Neural cell (in vitro differentiated cells): ENCODE results near the gene CYBB. TPM values are rescaled to one million over a fixed set of nuclear protein-coding genes. Genes with fewer than 3 reads are reported as not detected.

Experiments
- H2AFZ ChIP-seq: fragments of 200-600, 300-800 bp; sonication (generic), shearing (Covaris generic); 2 replicates; pipeline ENCODE4 v1.6.0; 2014; ENCODE audit warnings: low read depth, mild to moderate bottlenecking, antibody characterized with exemption, low read length, moderate library complexity
- H3F3A ChIP-seq: fragments of 200-600 bp; shearing (Covaris generic); 2 replicates; pipeline ENCODE4 v1.6.1; 2016; ENCODE audit warnings: mild to moderate bottlenecking, moderate library complexity, mixed read lengths, antibody characterized with exemption, low read length; ENCODE audit not compliant: insufficient read depth, poor library complexity, severe bottlenecking
- H3K27ac ChIP-seq: fragments of 200-600, 300-800 bp; sonication (generic), shearing (Covaris generic); 2 replicates; pipeline ENCODE4 v1.5.1; 2014; ENCODE audit warnings: mild to moderate bottlenecking, low read length, moderate library complexity
- H3K27me3 ChIP-seq: fragments of 300-800, 200-600 bp; sonication (generic), shearing (Covaris generic); 2 replicates; pipeline ENCODE4 v1.6.0; 2014; ENCODE audit warnings: mild to moderate bottlenecking, low read depth, low read length, moderate library complexity; ENCODE audit not compliant: insufficient read depth
- H3K36me3 ChIP-seq: fragments of 300-800, 200-600 bp; sonication (generic), shearing (Covaris generic); 2 replicates; pipeline ENCODE4 v1.5.1; 2014; ENCODE audit warnings: mild to moderate bottlenecking, antibody characterized with exemption, low read length, moderate library complexity; ENCODE audit not compliant: insufficient read depth
- H3K4me2 ChIP-seq: fragments of 300-800, 200-600 bp; sonication (generic), shearing (Covaris generic); 2 replicates; pipeline ENCODE4 v1.6.0; 2014; ENCODE audit warnings: mild to moderate bottlenecking, low read length
- H3K4me3 ChIP-seq: fragments of 300-800, 200-600 bp; sonication (generic), shearing (Covaris generic); 2 replicates; pipeline ENCODE4 v1.5.1; 2014; ENCODE audit warnings: mild to moderate bottlenecking, low read length, moderate library complexity
- H3K79me2 ChIP-seq: fragments of 200-600 bp; shearing (Covaris generic); replicated peaks from 2 replicates; pipeline ENCODE4 v1.6.0; 2014; ENCODE audit warnings: mild to moderate bottlenecking, low read length, moderate library complexity; ENCODE audit not compliant: insufficient read depth
- H3K9ac ChIP-seq: fragments of 300-800, 200-600 bp; sonication (generic), shearing (Covaris generic); 2 replicates; pipeline ENCODE4 v1.6.1; 2016; ENCODE audit warnings: mild to moderate bottlenecking, low read length, mixed read lengths
- H3K9me2 ChIP-seq: fragments of 200-600 bp; shearing (Covaris generic); 2 replicates; pipeline ENCODE4 v1.6.1; 2016; ENCODE audit warnings: mild to moderate bottlenecking, low read length, mixed read lengths; ENCODE audit not compliant: insufficient read depth
- H3K9me3 ChIP-seq: fragments of 200-600, 300-800 bp; sonication (generic), shearing (Covaris generic); 2 replicates; pipeline ENCODE4 v1.6.1; 2016; ENCODE audit warnings: mild to moderate bottlenecking, mixed run types, low read length, moderate library complexity, mixed read lengths
- H4K20me1 ChIP-seq: fragments of 200-600 bp; shearing (Covaris generic); 2 replicates; pipeline ENCODE4 v1.6.1; 2016; ENCODE audit warnings: mild to moderate bottlenecking, mixed run types; ENCODE audit not compliant: insufficient read depth
- EP300 ChIP-seq: fragments of 450-650 bp; conservative IDR thresholded peaks from 2 replicates; pipeline ENCODE4 v1.6.1; 2014; ENCODE audit warnings: antibody characterized with exemption, mild to moderate bottlenecking, moderate library complexity; ENCODE audit not compliant: poor library complexity, severe bottlenecking
- EZH2 ChIP-seq: fragments of 200-600, 300-800 bp; shearing (Covaris generic), sonication (generic); IDR thresholded peaks from 2 replicates; pipeline ENCODE4 v1.6.1; 2014; ENCODE audit warnings: antibody characterized with exemption, low read length, borderline replicate concordance, mild to moderate bottlenecking; ENCODE audit not compliant: insufficient read depth, poor library complexity, severe bottlenecking
- MXI1 ChIP-seq: fragments of 450-650 bp; conservative IDR thresholded peaks from 2 replicates; pipeline ENCODE4 v1.6.1; 2014; ENCODE audit warnings: antibody characterized with exemption, mild to moderate bottlenecking; ENCODE audit not compliant: poor library complexity, severe bottlenecking
- POLR2AphosphoS5 ChIP-seq: IDR thresholded peaks from 2 replicates; pipeline ENCODE4 v1.6.1; 2012
- RAD21 ChIP-seq: fragments of 450-650 bp; conservative IDR thresholded peaks from 2 replicates; pipeline ENCODE4 v1.6.1; 2014; ENCODE audit warnings: antibody characterized with exemption, mild to moderate bottlenecking, moderate library complexity
- SMC3 ChIP-seq: fragments of 450-650 bp; conservative IDR thresholded peaks from 2 replicates; pipeline ENCODE4 v1.6.1; 2014; ENCODE audit warnings: antibody characterized with exemption, mild to moderate bottlenecking, moderate library complexity; ENCODE audit not compliant: poor library complexity
- TAF1 ChIP-seq: IDR thresholded peaks from 2 replicates; pipeline ENCODE4 v1.6.1; 2012; ENCODE audit warnings: low read depth
- polyA plus RNA-seq: library from polyadenylated mRNA; depleted of rRNA; stranded (reverse); fragments of >200 nt; gene quantifications from 2 replicates; pipeline ENCODE4 v1.2.3, GENCODE V29; 2014
- TF ChIP-seq, protein P1 (sequence below): fragments of 450-650 bp; IDR thresholded peaks from 2 replicates; pipeline ENCODE4 v1.5.1; 2014; ENCODE audit warnings: antibody characterized with exemption, mild to moderate bottlenecking, moderate library complexity; ENCODE audit not compliant: poor library complexity, severe bottlenecking
- TF ChIP-seq, protein P2 (sequence below): IDR thresholded peaks from 2 replicates; pipeline ENCODE4 v1.6.1; 2012; ENCODE audit warnings: borderline replicate concordance

The CYBB gene
- polyA plus RNA-seq, 1 donor from 2014 or later, result 0.83 TPM

DNA sequence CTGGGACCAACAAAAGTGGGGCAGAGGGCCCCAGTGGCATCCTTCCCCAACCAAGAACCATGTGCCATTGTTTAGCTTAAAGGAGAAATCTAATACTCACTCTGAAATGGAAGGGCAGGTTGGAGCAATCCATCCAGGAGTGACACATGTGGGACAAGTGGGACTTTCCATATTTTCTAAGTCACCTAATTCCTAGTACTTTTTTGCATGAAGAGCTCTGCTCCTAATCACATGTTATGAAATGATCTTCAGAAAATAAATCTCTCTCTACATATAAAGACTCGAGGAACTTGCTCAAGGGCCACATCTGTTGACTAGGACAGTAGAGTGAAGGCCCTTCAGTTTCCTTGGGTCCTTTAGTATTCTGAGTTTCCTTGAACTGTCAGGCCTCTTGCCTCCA, 2.5 kb downstream of the CYBB start:
- Histone ChIP-seq H3K27me3 (no peaks in the 10 kb centered on the region), H3K9ac (no peak overlapping the region), H3F3A (no peaks in the 10 kb centered on the region), H2AFZ (no peak overlapping the region), H3K79me2 (no peaks in the 10 kb centered on the region), H3K27ac (no peak overlapping the region), H3K4me3 (no peak overlapping the region), H3K9me2 (no peaks in the 10 kb centered on the region), H3K4me2 (no peak overlapping the region), H3K9me3 (no peaks in the 10 kb centered on the region), H4K20me1 (no peaks in the 10 kb centered on the region), H3K36me3 (no peaks in the 10 kb centered on the region)
- TF ChIP-seq RAD21 (no peak), TAF1 (no peak)

DNA sequence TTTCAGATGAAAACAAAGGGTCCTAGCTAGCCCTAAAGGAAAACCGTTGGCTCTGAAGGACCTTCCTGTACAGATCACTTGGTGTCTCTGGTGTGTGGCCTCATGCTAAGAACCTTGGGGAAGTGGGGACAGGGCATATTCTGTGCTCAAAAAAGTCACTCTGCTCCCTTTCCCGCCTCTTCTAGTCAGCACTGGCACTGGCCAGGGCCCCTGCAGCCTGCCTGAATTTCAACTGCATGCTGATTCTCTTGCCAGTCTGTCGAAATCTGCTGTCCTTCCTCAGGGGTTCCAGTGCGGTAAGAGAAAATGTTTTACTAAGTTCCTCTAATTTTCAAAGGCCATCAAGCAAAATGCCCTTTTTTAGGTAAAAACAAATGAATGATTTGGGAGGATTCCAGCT, 3.4 kb downstream of the CYBB start:
- no peaks in the 10 kb centered on the region for H4K20me1 ChIP-seq
- H3K4me2 ChIP-seq, result no peak overlapping the region
- no peak overlapping the region for H3K27ac ChIP-seq
- no peaks in the 10 kb centered on the region for H3K79me2 ChIP-seq
- H2AFZ ChIP-seq, result no peak overlapping the region
- no peaks in the 10 kb centered on the region for H3K36me3 ChIP-seq
- no peaks in the 10 kb centered on the region for H3K9me3 ChIP-seq
- no peak overlapping the region for H3K9ac ChIP-seq
- no peak overlapping the region for H3K4me3 ChIP-seq
- no peaks in the 10 kb centered on the region for H3K27me3 ChIP-seq
- no peaks in the 10 kb centered on the region for H3F3A ChIP-seq
- TF ChIP-seq EZH2 (no peak), POLR2AphosphoS5 (no peak), RAD21 (no peak), MXI1 (no peak), EP300 (no peak), TAF1 (no peak), SMC3 (no peak)
- TF ChIP-seq, protein P1, sequence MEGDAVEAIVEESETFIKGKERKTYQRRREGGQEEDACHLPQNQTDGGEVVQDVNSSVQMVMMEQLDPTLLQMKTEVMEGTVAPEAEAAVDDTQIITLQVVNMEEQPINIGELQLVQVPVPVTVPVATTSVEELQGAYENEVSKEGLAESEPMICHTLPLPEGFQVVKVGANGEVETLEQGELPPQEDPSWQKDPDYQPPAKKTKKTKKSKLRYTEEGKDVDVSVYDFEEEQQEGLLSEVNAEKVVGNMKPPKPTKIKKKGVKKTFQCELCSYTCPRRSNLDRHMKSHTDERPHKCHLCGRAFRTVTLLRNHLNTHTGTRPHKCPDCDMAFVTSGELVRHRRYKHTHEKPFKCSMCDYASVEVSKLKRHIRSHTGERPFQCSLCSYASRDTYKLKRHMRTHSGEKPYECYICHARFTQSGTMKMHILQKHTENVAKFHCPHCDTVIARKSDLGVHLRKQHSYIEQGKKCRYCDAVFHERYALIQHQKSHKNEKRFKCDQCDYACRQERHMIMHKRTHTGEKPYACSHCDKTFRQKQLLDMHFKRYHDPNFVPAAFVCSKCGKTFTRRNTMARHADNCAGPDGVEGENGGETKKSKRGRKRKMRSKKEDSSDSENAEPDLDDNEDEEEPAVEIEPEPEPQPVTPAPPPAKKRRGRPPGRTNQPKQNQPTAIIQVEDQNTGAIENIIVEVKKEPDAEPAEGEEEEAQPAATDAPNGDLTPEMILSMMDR, result no peak
- TF ChIP-seq, protein P2, sequence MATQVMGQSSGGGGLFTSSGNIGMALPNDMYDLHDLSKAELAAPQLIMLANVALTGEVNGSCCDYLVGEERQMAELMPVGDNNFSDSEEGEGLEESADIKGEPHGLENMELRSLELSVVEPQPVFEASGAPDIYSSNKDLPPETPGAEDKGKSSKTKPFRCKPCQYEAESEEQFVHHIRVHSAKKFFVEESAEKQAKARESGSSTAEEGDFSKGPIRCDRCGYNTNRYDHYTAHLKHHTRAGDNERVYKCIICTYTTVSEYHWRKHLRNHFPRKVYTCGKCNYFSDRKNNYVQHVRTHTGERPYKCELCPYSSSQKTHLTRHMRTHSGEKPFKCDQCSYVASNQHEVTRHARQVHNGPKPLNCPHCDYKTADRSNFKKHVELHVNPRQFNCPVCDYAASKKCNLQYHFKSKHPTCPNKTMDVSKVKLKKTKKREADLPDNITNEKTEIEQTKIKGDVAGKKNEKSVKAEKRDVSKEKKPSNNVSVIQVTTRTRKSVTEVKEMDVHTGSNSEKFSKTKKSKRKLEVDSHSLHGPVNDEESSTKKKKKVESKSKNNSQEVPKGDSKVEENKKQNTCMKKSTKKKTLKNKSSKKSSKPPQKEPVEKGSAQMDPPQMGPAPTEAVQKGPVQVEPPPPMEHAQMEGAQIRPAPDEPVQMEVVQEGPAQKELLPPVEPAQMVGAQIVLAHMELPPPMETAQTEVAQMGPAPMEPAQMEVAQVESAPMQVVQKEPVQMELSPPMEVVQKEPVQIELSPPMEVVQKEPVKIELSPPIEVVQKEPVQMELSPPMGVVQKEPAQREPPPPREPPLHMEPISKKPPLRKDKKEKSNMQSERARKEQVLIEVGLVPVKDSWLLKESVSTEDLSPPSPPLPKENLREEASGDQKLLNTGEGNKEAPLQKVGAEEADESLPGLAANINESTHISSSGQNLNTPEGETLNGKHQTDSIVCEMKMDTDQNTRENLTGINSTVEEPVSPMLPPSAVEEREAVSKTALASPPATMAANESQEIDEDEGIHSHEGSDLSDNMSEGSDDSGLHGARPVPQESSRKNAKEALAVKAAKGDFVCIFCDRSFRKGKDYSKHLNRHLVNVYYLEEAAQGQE, result no peak
- H3K9me2 ChIP-seq, result no peaks in the 10 kb centered on the region

GRCh38 chrX:37785569-37785968, 5.7 kb downstream of the CYBB start:
- Histone ChIP-seq H3K9me2 (no peaks in the 10 kb centered on the region), H3K9me3 (no peaks in the 10 kb centered on the region), H3K36me3 (no peaks in the 10 kb centered on the region), H3K27ac (no peak overlapping the region), H4K20me1 (no peaks in the 10 kb centered on the region), H3K79me2 (no peaks in the 10 kb centered on the region), H3K4me2 (no peak overlapping the region), H2AFZ (no peak overlapping the region), H3F3A (no peaks in the 10 kb centered on the region), H3K27me3 (no peaks in the 10 kb centered on the region), H3K4me3 (no peak overlapping the region), H3K9ac (no peak overlapping the region)
- TF ChIP-seq MXI1 (no peak), EP300 (no peak), TAF1 (no peak), SMC3 (no peak), POLR2AphosphoS5 (no peak), RAD21 (no peak), EZH2 (no peak)
- TF ChIP-seq, protein P1, result no peak
- TF ChIP-seq, protein P2, result no peak
